AG09309 (cell line): ENCODE results near the gene TSSC4.
"Not testable (repeated sequence)": the region's sequence is repeated elsewhere in the genome, so short reads cannot be mapped to it uniquely, and the experiment has no call there.

Experiments used
- DNase-seq: peaks from one replicate; pipeline ENCODE4 v3.0.0-alpha.2; 2010; ENCODE audit warnings: low read depth
- H3K4me3 ChIP-seq: 2 replicates; pipeline ENCODE4 v1.5.1; 2011; ENCODE audit warnings: mild to moderate bottlenecking, low read depth, low read length, moderate library complexity; ENCODE audit not compliant: control insufficient read depth
- CTCF ChIP-seq: IDR thresholded peaks from 2 replicates; pipeline ENCODE4 v1.5.1; 2011; ENCODE audit warnings: mild to moderate bottlenecking, low read depth, low read length, inconsistent platforms; ENCODE audit not compliant: insufficient read depth, control insufficient read depth; ENCODE audit errors: missing control alignments

Gene TSSC4

DNA sequence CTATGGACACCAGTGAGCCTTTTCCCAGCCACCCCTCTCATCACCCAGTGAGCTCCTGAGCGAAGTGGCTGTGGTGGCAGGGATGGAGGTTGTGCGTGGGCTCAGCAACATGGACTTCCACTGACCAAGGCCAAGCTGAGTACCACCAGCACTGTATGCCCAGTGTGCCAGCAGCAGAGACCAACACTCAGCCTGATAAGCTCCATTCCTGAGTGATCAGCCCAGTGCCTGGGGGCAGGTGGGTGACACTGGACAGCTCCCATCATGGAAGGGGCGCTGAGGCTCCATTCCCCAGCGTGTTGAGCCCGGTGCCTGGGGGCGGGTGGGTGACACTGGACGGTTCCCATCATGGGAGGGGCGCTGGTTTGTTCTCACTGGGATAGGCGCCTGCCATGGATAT lies 41.0 kb upstream of the TSSC4 start:
- TF ChIP-seq CTCF = no peak
- H3K4me3 ChIP-seq = no peak overlapping the region
- DNase-seq = no peak

GRCh38 chr11:2360081-2360642 lies 40.4 kb upstream of the TSSC4 start:
- TF ChIP-seq CTCF = no peak
- H3K4me3 ChIP-seq = no peak overlapping the region
- DNase-seq = no peak

- H3K4me3 ChIP-seq = no peak overlapping the region
- DNase-seq = no peak
- TF ChIP-seq CTCF = no peak
Observed at GRCh38 chr11:2361565-2361964, 39.0 kb upstream of the TSSC4 start.

DNA sequence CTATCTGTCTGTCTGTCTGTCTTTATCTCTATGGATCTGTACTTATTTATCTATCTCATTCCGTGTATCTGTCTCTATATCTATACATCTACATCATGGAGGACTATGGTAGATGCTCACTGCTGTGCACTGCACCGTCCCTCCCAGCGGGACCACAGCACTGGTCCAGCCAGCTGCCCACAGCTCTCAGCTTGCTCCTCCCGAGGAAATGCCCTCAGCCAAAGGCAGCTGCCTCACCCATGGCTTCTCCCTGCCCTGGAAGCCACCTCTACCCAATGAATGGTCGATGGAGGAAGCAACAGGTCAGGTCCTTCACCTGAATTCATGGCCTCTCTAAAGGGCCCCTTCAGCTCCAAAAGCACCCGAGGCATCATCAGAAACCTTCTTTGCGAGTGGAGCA lies 38.1 kb upstream of the TSSC4 start:
- no peak for DNase-seq
- TF ChIP-seq CTCF = no peak
- no peak overlapping the region for H3K4me3 ChIP-seq

GRCh38 chr11:2363130-2363529 lies 37.4 kb upstream of the TSSC4 start:
- TF ChIP-seq CTCF = no peak
- no peak for DNase-seq
- H3K4me3 ChIP-seq = no peak overlapping the region

DNA sequence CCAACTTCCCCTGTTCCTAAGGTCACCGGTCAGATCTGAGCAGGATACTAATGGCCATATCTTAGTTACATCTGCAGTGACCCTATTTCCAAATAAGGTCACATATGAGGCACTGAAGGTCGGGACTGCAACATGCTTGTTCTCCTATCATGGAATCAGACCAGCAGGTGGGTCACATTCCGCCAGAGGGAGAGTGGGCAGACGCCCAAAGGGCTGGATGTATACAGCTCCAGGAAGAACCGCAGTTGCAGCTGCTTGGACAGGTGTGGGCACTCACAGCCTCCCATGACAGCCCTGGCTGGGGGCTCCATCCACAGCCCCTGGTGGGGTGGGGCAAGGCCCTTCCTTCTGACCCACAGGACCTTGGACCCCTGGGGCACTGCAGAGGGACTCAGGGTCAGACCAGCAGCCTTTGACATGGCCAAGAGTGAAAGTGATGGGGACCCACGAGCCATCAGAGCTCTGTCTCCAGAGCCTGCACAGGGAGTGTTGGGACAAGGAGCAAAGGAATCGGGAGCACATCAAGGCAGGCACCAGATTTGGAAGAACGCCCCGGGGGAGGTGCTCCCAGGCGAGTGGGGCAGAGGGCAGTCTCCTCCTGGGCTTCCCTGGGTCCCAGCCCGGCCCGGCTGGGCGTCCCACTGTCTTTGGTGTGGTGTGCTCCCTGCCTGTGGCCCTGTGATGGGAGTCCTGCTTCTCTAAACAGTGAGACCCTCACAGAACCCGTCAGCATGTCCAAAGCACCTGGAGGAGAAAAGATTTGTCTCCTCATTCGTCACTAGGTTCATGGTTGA lies 36.8 kb upstream of the TSSC4 start:
- DNase-seq = no peak
- H3K4me3 ChIP-seq = no peak overlapping the region
- TF ChIP-seq CTCF = no peak

DNA sequence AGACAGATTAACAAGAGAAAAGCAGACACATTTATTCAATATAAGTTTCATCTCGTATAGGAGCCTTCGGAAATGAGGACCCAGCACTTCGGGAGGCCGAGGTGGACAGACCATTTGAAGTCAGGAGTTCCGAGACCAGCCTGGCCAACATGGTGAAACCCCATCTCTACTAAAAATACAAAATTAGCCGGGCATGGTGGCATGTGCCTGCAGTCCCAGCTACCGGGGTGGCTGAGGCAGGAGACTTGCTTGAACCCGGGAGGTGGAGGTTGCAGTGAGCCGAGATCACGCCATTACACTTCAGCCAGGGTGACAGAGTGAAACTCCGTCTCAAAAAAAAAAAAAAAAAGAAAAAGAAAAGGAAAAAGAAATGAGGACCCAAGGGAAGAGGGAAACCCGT lies 36.2 kb upstream of the TSSC4 start:
- not testable (repeated sequence) for DNase-seq, H3K4me3 ChIP-seq
